GM23338 (cell line): ENCODE measurements around the gene SLC23A2. TPM values are rescaled to one million over a fixed set of nuclear protein-coding genes. Genes with fewer than 3 reads are reported as not detected.

ENCODE experiments used
- ATAC-seq: fragments of 200-7000 bp; cut with Tn5 transposase; 3 replicates; pipeline ENCODE4 v1.9.1; 2020
- DNase-seq: peaks from one replicate; pipeline ENCODE4 v3.0.0-alpha.2; 2015; ENCODE audit warnings: low spot score
- H2AFZ ChIP-seq: fragments of 200-600 bp; sonication (generic); 2 replicates; pipeline ENCODE4 v1.8.0; 2016; ENCODE audit warnings: antibody characterized with exemption, mild to moderate bottlenecking, moderate library complexity
- H3F3A ChIP-seq: fragments of 200-600 bp; sonication (generic); replicated peaks from 2 replicates; pipeline ENCODE4 v1.8.0; 2017; ENCODE audit warnings: antibody characterized with exemption, mixed run types, low read depth
- H3K27ac ChIP-seq: fragments of 200-600 bp; sonication (generic); 2 replicates; pipeline ENCODE4 v1.6.1; 2016; ENCODE audit warnings: low read depth
- H3K27me3 ChIP-seq: fragments of 200-600 bp; sonication (generic); 2 replicates; pipeline ENCODE4 v1.8.0; 2016; ENCODE audit warnings: mild to moderate bottlenecking, mixed run types, moderate library complexity; ENCODE audit not compliant: insufficient read depth
- H3K36me3 ChIP-seq: fragments of 200-600 bp; sonication (generic); 2 replicates; pipeline ENCODE4 v1.8.0; 2016; ENCODE audit warnings: mild to moderate bottlenecking; ENCODE audit not compliant: insufficient read depth
- H3K4me1 ChIP-seq: fragments of 200-600 bp; sonication (generic); 2 replicates; pipeline ENCODE4 v1.8.0; 2016; ENCODE audit warnings: mild to moderate bottlenecking, moderate library complexity; ENCODE audit not compliant: insufficient read depth
- H3K4me2 ChIP-seq: fragments of 200-600 bp; sonication (generic); 2 replicates; pipeline ENCODE4 v1.7.1; 2017; ENCODE audit warnings: mixed run types
- H3K4me3 ChIP-seq: fragments of 200-600 bp; sonication (generic); 2 replicates; pipeline ENCODE4 v1.6.1; 2016; ENCODE audit warnings: mixed run types
- H3K79me2 ChIP-seq: fragments of 200-600 bp; sonication (generic); replicated peaks from 2 replicates; pipeline ENCODE4 v1.8.0; 2017; ENCODE audit warnings: mild to moderate bottlenecking; ENCODE audit not compliant: insufficient read depth
- H3K9me2 ChIP-seq: fragments of 200-600 bp; sonication (generic); 2 replicates; pipeline ENCODE4 v1.8.0; 2017; ENCODE audit not compliant: insufficient read depth
- H4K20me1 ChIP-seq: fragments of 200-600 bp; sonication (generic); replicated peaks from 2 replicates; pipeline ENCODE4 v1.8.0; 2017; ENCODE audit warnings: mild to moderate bottlenecking; ENCODE audit not compliant: insufficient read depth
- H3K27ac Mint-ChIP-seq: 2 replicates; pipeline ENCODE4 v1.8.0; 2020; ENCODE audit warnings: inconsistent platforms, mild to moderate bottlenecking, moderate library complexity, mixed read lengths
- H3K27me3 Mint-ChIP-seq: 3 replicates; pipeline ENCODE4 v1.8.0; 2022; ENCODE audit warnings: low read depth, mild to moderate bottlenecking, moderate library complexity, mixed read lengths, inconsistent platforms; ENCODE audit not compliant: insufficient read depth, poor library complexity
- H3K36me3 Mint-ChIP-seq: 3 replicates; pipeline ENCODE4 v1.8.0; 2021; ENCODE audit warnings: low read depth, mild to moderate bottlenecking, inconsistent platforms, moderate library complexity, mixed read lengths
- H3K4me1 Mint-ChIP-seq: 3 replicates; pipeline ENCODE4 v1.8.0; 2020; ENCODE audit warnings: mild to moderate bottlenecking, inconsistent platforms, mixed read lengths
- H3K4me3 Mint-ChIP-seq: 3 replicates; pipeline ENCODE4 v1.8.0; 2021; ENCODE audit warnings: moderate library complexity, mild to moderate bottlenecking, inconsistent platforms, mixed read lengths
- H3K9me3 Mint-ChIP-seq: 3 replicates; pipeline ENCODE4 v1.8.0; 2020; ENCODE audit warnings: moderate library complexity, mild to moderate bottlenecking, inconsistent platforms, mixed read lengths
- CREB1 ChIP-seq: fragments of 250-450 bp; sonication (Bioruptor Pico); IDR thresholded peaks from 2 replicates; pipeline ENCODE4 v1.5.0; 2020; ENCODE audit warnings: low read depth, mild to moderate bottlenecking, moderate library complexity
- CTCF ChIP-seq, 2 experiments: fragments of 200-600 bp in 1 of 2; sonication (generic) in 1 of 2; conservative IDR thresholded peaks; 2 replicates each; pipeline versions ENCODE4 v1.5.1 to v1.6.1; 2016 to 2017; ENCODE audit warnings: antibody characterized with exemption in 2 of 2, low read depth in 2 of 2, mild to moderate bottlenecking in 2 of 2, moderate library complexity in 1 of 2
- ETS1 ChIP-seq: IDR thresholded peaks from 2 replicates; pipeline ENCODE4 v1.6.1; 2016; ENCODE audit warnings: antibody characterized with exemption
- EZH2 ChIP-seq: fragments of 200-600 bp; sonication (generic); IDR thresholded peaks from one replicate; pipeline ENCODE4 v1.8.0; 2017; ENCODE audit warnings: antibody characterized with exemption, mild to moderate bottlenecking, low read depth; ENCODE audit not compliant: unreplicated experiment
- EZH2phosphoT487 ChIP-seq: fragments of 200-600 bp; sonication (generic); IDR thresholded peaks from one replicate; pipeline ENCODE4 v1.8.1; 2018; ENCODE audit warnings: antibody characterized with exemption; ENCODE audit not compliant: unreplicated experiment
- JUNB ChIP-seq: IDR thresholded peaks from one replicate; pipeline ENCODE4 v1.6.1; 2016; ENCODE audit warnings: antibody characterized with exemption; ENCODE audit not compliant: unreplicated experiment
- NANOG ChIP-seq: IDR thresholded peaks from 2 replicates; pipeline ENCODE4 v1.6.1; 2016; ENCODE audit warnings: antibody characterized with exemption, borderline replicate concordance
- POLR2AphosphoS5 ChIP-seq: IDR thresholded peaks from 2 replicates; pipeline ENCODE4 v1.6.1; 2016; ENCODE audit warnings: antibody characterized with exemption, low read depth
- REST ChIP-seq: IDR thresholded peaks from one replicate; pipeline ENCODE4 v1.6.1; 2018; ENCODE audit warnings: antibody characterized with exemption; ENCODE audit not compliant: unreplicated experiment
- STAT1 ChIP-seq: IDR thresholded peaks from one replicate; pipeline ENCODE4 v1.6.1; 2016; ENCODE audit warnings: antibody characterized with exemption; ENCODE audit not compliant: unreplicated experiment
- ZNF114 ChIP-seq: fragments of 250-450 bp; sonication (Bioruptor Pico); IDR thresholded peaks from 2 replicates; pipeline ENCODE4 v1.5.0; 2020; ENCODE audit warnings: mild to moderate bottlenecking, moderate library complexity
- ZNF331 ChIP-seq: fragments of 250-450 bp; sonication (Bioruptor Pico); IDR thresholded peaks from 2 replicates; pipeline ENCODE4 v1.5.0; 2020; ENCODE audit warnings: low read depth, mild to moderate bottlenecking, moderate library complexity
- ZNF462 ChIP-seq: fragments of 250-450 bp; sonication (Bioruptor Pico); IDR thresholded peaks from 2 replicates; pipeline ENCODE4 v1.5.0; 2020; ENCODE audit warnings: mild to moderate bottlenecking, moderate library complexity
- polyA plus RNA-seq: library from polyadenylated mRNA; unstranded; fragments of >200 nt; fragmentation: Nextera tagmentation; extraction: Ambion mirVana; gene quantifications from 2 replicates; pipeline ENCODE4 v1.2.1, GENCODE V29; 2016
- total RNA-seq: library from RNA; depleted of rRNA; stranded (reverse); fragments of >200 nt; shearing (Covaris generic); gene quantifications from 2 replicates; pipeline ENCODE4 v1.2.3, GENCODE V29; 2014

SLC23A2 gene
- total and polyA plus RNA-seq, 2 experiments from 2014 or later, result 4.4 to 20.2 TPM

GRCh38 chr20:4856022-4856755 lies 145.1 kb downstream of the SLC23A2 start:
- H3F3A ChIP-seq, result no peaks in the 10 kb centered on the region
- H3K4me3 ChIP-seq, result no peak overlapping the region
- no peaks in the 10 kb centered on the region for H3K79me2 ChIP-seq
- DNase-seq (no peak), ATAC-seq (no peak)
- H3K36me3 Mint-ChIP-seq, result peaks cover 10% of the 10 kb centered on the region; the same call in 1 of the 3 replicates
- H3K36me3 ChIP-seq, result 0 out of 2 replicates have a peak, but pooled peaks cover 9% of the 10 kb centered on the region
- TF ChIP-seq JUNB (no peak), CTCF (conservative IDR thresholded peaks at IDR 0.05; ENCODE audit: low read depth in 2 of 2) (no peak), EZH2 (no peak), POLR2AphosphoS5 (no peak), ZNF331 (no peak), ZNF114 (no peak), REST (no peak), NANOG (no peak), STAT1 (no peak), ZNF462 (CRISPR knock-in tag) (no peak), ETS1 (no peak), EZH2phosphoT487 (no peak), CREB1 (CRISPR knock-in tag) (no peak)
- H3K27me3 ChIP-seq, result no peaks in the 10 kb centered on the region
- no peaks in the 10 kb centered on the region for H4K20me1 ChIP-seq
- H3K27me3 Mint-ChIP-seq, result no peaks in the 10 kb centered on the region
- H3K27ac ChIP-seq, result no peak overlapping the region
- no peak overlapping the region for H2AFZ ChIP-seq
- H3K9me3 Mint-ChIP-seq, result no peaks in the 10 kb centered on the region
- H3K9me2 ChIP-seq, result no peaks in the 10 kb centered on the region
- H3K4me3 Mint-ChIP-seq, result no peak overlapping the region
- no peaks in the 10 kb centered on the region for H3K4me1 ChIP-seq
- H3K4me1 Mint-ChIP-seq, result no peaks in the 10 kb centered on the region
- H3K27ac Mint-ChIP-seq, result no peak overlapping the region
- H3K4me2 ChIP-seq, result no peak overlapping the region
